GM12878 (cell line): ENCODE results near the gene CD164. TPM values are rescaled to one million over a fixed set of nuclear protein-coding genes. Genes with fewer than 3 reads are reported as not detected.

Experiments
- ATAC-seq: fragments of 200-7000 bp; cut with Tn5 transposase; 3 replicates; pipeline ENCODE4 v1.9.1; 2020; ENCODE audit warnings: mild to moderate bottlenecking, moderate library complexity
- BruUV-seq: library from RNA; stranded (reverse); fragments of 400-500 nt; replicated peaks from 2 replicates; lab custom pipeline; 2021; lab: Mats Ljungman, UMichigan
- CTCF ChIA-PET: fragments of 300-600 bp; sonication (Branson Sonifier 250); formaldehyde crosslinking; extraction: SDS; loops from one replicate; lab custom pipeline; 2021; ENCODE audit warnings: inconsistent platforms; lab: Yijun Ruan, JAX
- POLR2A ChIA-PET: fragments of 350-600 bp; formaldehyde crosslinking; extraction: SDS; loops from one replicate; lab custom pipeline; 2021; ENCODE audit warnings: inconsistent platforms; lab: Charles Lee
- RAD21 ChIA-PET: fragments of 300-600 bp; sonication (Branson Sonifier 250); formaldehyde crosslinking; loops from one replicate; lab custom pipeline; 2023; ENCODE audit warnings: antibody characterized with exemption; ENCODE audit not compliant: unreplicated experiment; lab: Charles Lee
- SMC1A ChIA-PET: fragments of 300-600 bp; sonication (Branson Sonifier 250); formaldehyde crosslinking; loops from one replicate; lab custom pipeline; 2023; ENCODE audit not compliant: unreplicated experiment, uncharacterized antibody; lab: Charles Lee
- DNase-seq: peaks from one replicate; pipeline ENCODE4 v3.0.0-alpha.2; 2011; ENCODE audit warnings: low read depth, low spot score
- FAIRE-seq: peaks from 3 replicates; lab custom pipeline; 2011; peaks lifted over from hg19 to GRCh38; lab: Jason Lieb, UNC
- H2AFZ ChIP-seq: 2 replicates; pipeline ENCODE4 v1.6.0; 2011; ENCODE audit warnings: low read depth, low read length, control low read depth; ENCODE audit not compliant: control insufficient read depth
- H3K27ac ChIP-seq: 2 replicates; pipeline ENCODE4 v1.5.1; 2011; ENCODE audit warnings: control low read depth; ENCODE audit not compliant: control insufficient read depth, insufficient read depth
- H3K27me3 ChIP-seq, 2 experiments: replicated peaks in 1 of 2; 2 replicates each; pipeline versions ENCODE4 v1.6.0 to v1.6.1; 2011; ENCODE audit warnings: low read length in 1 of 2; ENCODE audit not compliant: control insufficient read depth in 2 of 2, insufficient read depth in 2 of 2
- H3K36me3 ChIP-seq, 2 experiments: 2 replicates each; pipeline ENCODE4 v1.5.1; 2011; ENCODE audit warnings: low read length in 1 of 2; ENCODE audit not compliant: control insufficient read depth in 2 of 2, insufficient read depth in 2 of 2
- H3K4me1 ChIP-seq: 2 replicates; pipeline ENCODE4 v1.6.1; 2011; ENCODE audit warnings: mild to moderate bottlenecking, low read length, moderate library complexity, mixed read lengths; ENCODE audit not compliant: control insufficient read depth, insufficient read depth
- H3K4me2 ChIP-seq: 2 replicates; pipeline ENCODE4 v1.6.0; 2011; ENCODE audit warnings: control low read depth; ENCODE audit not compliant: control insufficient read depth, insufficient read depth
- H3K4me3 ChIP-seq: fragments of 200-600 bp; sonication (generic); 2 replicates; pipeline ENCODE4 v1.5.1; 2016
- H3K79me2 ChIP-seq: 2 replicates; pipeline ENCODE4 v1.6.0; 2011; ENCODE audit warnings: low read length; ENCODE audit not compliant: control insufficient read depth, insufficient read depth
- H3K9ac ChIP-seq: 2 replicates; pipeline ENCODE4 v1.8.0; 2011; ENCODE audit warnings: low read length, control low read depth, mixed read lengths; ENCODE audit not compliant: control insufficient read depth, insufficient read depth
- H3K9me3 ChIP-seq: replicated peaks from 3 replicates; pipeline ENCODE4 v1.5.1; 2011; ENCODE audit warnings: mild to moderate bottlenecking, low read length; ENCODE audit not compliant: control insufficient read depth, insufficient read depth
- H4K20me1 ChIP-seq: 2 replicates; pipeline ENCODE4 v1.6.0; 2011; ENCODE audit not compliant: control insufficient read depth, insufficient read depth
- BCL11A ChIP-seq: IDR thresholded peaks from 2 replicates; pipeline ENCODE4 v1.6.1; 2011; ENCODE audit warnings: low read depth, low read length
- BRCA1 ChIP-seq: IDR thresholded peaks from 2 replicates; pipeline ENCODE4 v1.6.1; 2011; ENCODE audit warnings: low read depth, low read length, improper control_type of control experiment
- CHD2 ChIP-seq: IDR thresholded peaks from 2 replicates; pipeline ENCODE4 v1.6.1; 2011; ENCODE audit warnings: low read depth, low read length, improper control_type of control experiment, borderline replicate concordance
- IKZF1 ChIP-seq: fragments of 450-650 bp; conservative IDR thresholded peaks from 2 replicates; pipeline ENCODE4 v1.6.1; 2017; ENCODE audit warnings: antibody characterized with exemption, mild to moderate bottlenecking
- NBN ChIP-seq: fragments of 450-650 bp; IDR thresholded peaks from 2 replicates; pipeline ENCODE4 v1.6.1; 2016
- NRF1 ChIP-seq: conservative IDR thresholded peaks from 2 replicates; pipeline ENCODE4 v1.6.1; 2011; ENCODE audit warnings: mild to moderate bottlenecking, low read depth, low read length, improper control_type of control experiment
- PML ChIP-seq: IDR thresholded peaks from 2 replicates; pipeline ENCODE4 v1.6.1; 2012; ENCODE audit warnings: low read length, inconsistent platforms
- RB1 ChIP-seq: fragments of 450-650 bp; formaldehyde crosslinking; IDR thresholded peaks from 2 replicates; pipeline ENCODE4 v1.6.1; 2017; ENCODE audit warnings: mild to moderate bottlenecking, borderline replicate concordance
- YY1 ChIP-seq: IDR thresholded peaks from 2 replicates; pipeline ENCODE4 v1.6.1; 2011; ENCODE audit warnings: low read depth, mild to moderate bottlenecking, low read length
- ZNF274 ChIP-seq: IDR thresholded peaks from one replicate; pipeline ENCODE4 v1.8.0; 2011; ENCODE audit not compliant: insufficient read length, insufficient read depth
- WGBS: methylation state at CpG from one replicate; pipeline ENCODE4 v1.1.6; 2016; ENCODE audit warnings: low lambda C conversion rate; ENCODE audit not compliant: insufficient replicate concordance, insufficient coverage; ENCODE audit errors: missing lambda C conversion rate; 5-methylcytosine and 5-hydroxymethylcytosine counted together
- in situ Hi-C: fragments of 300-500 bp; cut with MboI; formaldehyde crosslinking; loops from 9 replicates; pipeline ENCODE4 v1.14.3; 2018; ENCODE audit warnings: mixed read lengths
- intact Hi-C: fragments of 100-400 bp; cut with micrococcal nuclease; formaldehyde crosslinking; loops from one replicate; pipeline ENCODE4 v1.14.2; 2022; ENCODE audit not compliant: unreplicated experiment
- polyA plus RNA-seq, 11 experiments: library from polyadenylated mRNA; depleted of rRNA in 4 of 11; unstranded in 6 of 11; stranded (reverse) in 5 of 11; fragments of >200 nt; fragmentation: Nextera tagmentation in 4 of 11; fragmentation: Illumina TruSeq in 1 of 11; extraction: Ambion mirVana in 4 of 11; extraction: Trizol in 1 of 11; gene quantifications; 1 replicate in 1 of 11; 2 replicates in 10 of 11; pipeline versions ENCODE4 v1.2.1 to v1.2.3, GENCODE V29; 2011 to 2016; ENCODE audit warnings: inconsistent platforms in 2 of 11, missing spikeins in 2 of 11, low read depth in 1 of 11
- total RNA-seq, 4 experiments: library from RNA; depleted of rRNA in 3 of 4; stranded (reverse); fragments of >200 nt in 3 of 4; fragmentation: Illumina TruSeq in 1 of 4; extraction: Trizol in 1 of 4; gene quantifications; 2 replicates each; pipeline versions ENCODE4 v1.2.1 to v1.2.3, GENCODE V29; 2013 to 2021
- TF ChIP-seq, protein P1 (sequence below): fragments of 450-650 bp; IDR thresholded peaks from 2 replicates; pipeline ENCODE4 v1.6.1; 2016; ENCODE audit warnings: mild to moderate bottlenecking
- TF ChIP-seq, protein P2 (sequence below): fragments of 450-650 bp; formaldehyde crosslinking; IDR thresholded peaks from 2 replicates; pipeline ENCODE4 v1.5.0; 2022; ENCODE audit warnings: mild to moderate bottlenecking, missing genetic modification characterization
- TF ChIP-seq, protein P3 (sequence below): fragments of 450-650 bp; IDR thresholded peaks from 2 replicates; pipeline ENCODE4 v1.6.1; 2017; ENCODE audit warnings: mild to moderate bottlenecking, low read depth, inconsistent platforms; ENCODE audit not compliant: poor library complexity, severe bottlenecking

CD164 gene
- total and polyA plus RNA-seq, 10 of the 15 experiments (the other 5 are each of a cell fraction or from before 2014, with no cell fraction given): 145 to 447 (median 211) TPM

DNA sequence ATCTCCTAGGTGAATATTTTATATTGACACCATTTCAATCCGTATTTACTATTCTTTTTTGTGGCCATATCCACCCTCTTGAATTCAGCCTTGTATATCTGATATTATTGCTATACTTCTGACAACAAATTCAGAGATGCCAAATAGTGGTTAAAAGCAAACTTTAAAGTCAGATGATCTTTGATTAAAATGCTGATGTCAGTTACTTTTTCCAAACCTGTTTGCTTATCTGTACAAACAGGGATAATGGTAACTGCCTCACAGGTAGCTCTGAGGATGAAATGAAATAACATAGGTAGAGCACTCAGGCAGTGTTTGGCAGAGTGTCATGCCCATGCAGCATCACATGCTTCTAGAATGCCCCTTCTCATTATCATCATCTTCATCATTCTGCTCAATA is 38.9 kb upstream of the CD164 start:
- no peak for FAIRE-seq
- SMC1A ChIA-PET: no interaction called here
- in situ Hi-C loops: no loop called here

DNA sequence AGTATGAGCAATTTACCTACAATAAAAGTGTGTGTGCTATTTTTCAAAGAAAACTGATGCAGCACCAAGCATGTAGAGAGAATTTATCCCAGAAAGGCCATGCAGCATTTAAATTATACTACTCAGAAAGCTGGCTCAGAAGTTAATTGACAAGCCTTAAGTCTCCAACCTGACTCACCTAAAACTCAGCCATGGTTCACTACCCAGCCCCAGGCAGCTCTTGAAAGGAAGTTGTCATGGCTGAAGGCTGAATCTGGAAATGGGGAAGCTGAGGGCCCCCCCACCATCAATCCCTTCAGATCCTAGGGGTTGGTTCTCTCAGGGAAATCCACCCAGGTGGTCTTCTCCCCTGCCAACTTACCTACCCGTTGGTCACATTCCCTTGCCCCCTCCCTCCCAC is 38.5 kb upstream of the CD164 start:
- no peak for FAIRE-seq
- 0% methylated on average over 1 of the region's 1 CpG for WGBS
- SMC1A ChIA-PET: no interaction called here
- in situ Hi-C loops: no loop called here
- Histone ChIP-seq H3K27ac (no peak overlapping the region), H3K36me3 (no peaks in the 10 kb centered on the region), H3K27me3 (no peaks in the 10 kb centered on the region), H3K4me3 (no peak overlapping the region), H3K4me1 (no peaks in the 10 kb centered on the region), H2AFZ (no peak overlapping the region), H3K9me3 (no peaks in the 10 kb centered on the region), H3K9ac (no peak overlapping the region), H3K79me2 (no peaks in the 10 kb centered on the region), H3K4me2 (no peak overlapping the region), H4K20me1 (no peaks in the 10 kb centered on the region)
- CTCF ChIA-PET: no interaction called here
- intact Hi-C loops: no loop called here
- BruUV-seq: no TSS peak
- POLR2A ChIA-PET: no interaction called here
- no peak for ATAC-seq
- no peak for DNase-seq
- RAD21 ChIA-PET: no interaction called here
- TF ChIP-seq RB1 (no peak), BCL11A (no peak), CHD2 (no peak), PML (no peak), ZNF274 (no peak), IKZF1 (no peak), BRCA1 (no peak), NBN (no peak), YY1 (no peak)
- TF ChIP-seq, protein P1, sequence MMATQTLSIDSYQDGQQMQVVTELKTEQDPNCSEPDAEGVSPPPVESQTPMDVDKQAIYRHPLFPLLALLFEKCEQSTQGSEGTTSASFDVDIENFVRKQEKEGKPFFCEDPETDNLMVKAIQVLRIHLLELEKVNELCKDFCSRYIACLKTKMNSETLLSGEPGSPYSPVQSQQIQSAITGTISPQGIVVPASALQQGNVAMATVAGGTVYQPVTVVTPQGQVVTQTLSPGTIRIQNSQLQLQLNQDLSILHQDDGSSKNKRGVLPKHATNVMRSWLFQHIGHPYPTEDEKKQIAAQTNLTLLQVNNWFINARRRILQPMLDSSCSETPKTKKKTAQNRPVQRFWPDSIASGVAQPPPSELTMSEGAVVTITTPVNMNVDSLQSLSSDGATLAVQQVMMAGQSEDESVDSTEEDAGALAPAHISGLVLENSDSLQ: no peak
- TF ChIP-seq, protein P2, sequence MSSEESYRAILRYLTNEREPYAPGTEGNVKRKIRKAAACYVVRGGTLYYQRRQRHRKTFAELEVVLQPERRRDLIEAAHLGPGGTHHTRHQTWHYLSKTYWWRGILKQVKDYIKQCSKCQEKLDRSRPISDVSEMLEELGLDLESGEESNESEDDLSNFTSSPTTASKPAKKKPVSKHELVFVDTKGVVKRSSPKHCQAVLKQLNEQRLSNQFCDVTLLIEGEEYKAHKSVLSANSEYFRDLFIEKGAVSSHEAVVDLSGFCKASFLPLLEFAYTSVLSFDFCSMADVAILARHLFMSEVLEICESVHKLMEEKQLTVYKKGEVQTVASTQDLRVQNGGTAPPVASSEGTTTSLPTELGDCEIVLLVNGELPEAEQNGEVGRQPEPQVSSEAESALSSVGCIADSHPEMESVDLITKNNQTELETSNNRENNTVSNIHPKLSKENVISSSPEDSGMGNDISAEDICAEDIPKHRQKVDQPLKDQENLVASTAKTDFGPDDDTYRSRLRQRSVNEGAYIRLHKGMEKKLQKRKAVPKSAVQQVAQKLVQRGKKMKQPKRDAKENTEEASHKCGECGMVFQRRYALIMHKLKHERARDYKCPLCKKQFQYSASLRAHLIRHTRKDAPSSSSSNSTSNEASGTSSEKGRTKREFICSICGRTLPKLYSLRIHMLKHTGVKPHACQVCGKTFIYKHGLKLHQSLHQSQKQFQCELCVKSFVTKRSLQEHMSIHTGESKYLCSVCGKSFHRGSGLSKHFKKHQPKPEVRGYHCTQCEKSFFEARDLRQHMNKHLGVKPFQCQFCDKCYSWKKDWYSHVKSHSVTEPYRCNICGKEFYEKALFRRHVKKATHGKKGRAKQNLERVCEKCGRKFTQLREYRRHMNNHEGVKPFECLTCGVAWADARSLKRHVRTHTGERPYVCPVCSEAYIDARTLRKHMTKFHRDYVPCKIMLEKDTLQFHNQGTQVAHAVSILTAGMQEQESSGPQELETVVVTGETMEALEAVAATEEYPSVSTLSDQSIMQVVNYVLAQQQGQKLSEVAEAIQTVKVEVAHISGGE: no peak

More for the DNA sequence above, 38.9 kb upstream of the CD164 start:
- DNase-seq: no peak
- no peak overlapping the region for H3K27ac ChIP-seq
- no peaks in the 10 kb centered on the region for H3K27me3 ChIP-seq
- TF ChIP-seq NRF1: no peak
- TF ChIP-seq, protein P3, sequence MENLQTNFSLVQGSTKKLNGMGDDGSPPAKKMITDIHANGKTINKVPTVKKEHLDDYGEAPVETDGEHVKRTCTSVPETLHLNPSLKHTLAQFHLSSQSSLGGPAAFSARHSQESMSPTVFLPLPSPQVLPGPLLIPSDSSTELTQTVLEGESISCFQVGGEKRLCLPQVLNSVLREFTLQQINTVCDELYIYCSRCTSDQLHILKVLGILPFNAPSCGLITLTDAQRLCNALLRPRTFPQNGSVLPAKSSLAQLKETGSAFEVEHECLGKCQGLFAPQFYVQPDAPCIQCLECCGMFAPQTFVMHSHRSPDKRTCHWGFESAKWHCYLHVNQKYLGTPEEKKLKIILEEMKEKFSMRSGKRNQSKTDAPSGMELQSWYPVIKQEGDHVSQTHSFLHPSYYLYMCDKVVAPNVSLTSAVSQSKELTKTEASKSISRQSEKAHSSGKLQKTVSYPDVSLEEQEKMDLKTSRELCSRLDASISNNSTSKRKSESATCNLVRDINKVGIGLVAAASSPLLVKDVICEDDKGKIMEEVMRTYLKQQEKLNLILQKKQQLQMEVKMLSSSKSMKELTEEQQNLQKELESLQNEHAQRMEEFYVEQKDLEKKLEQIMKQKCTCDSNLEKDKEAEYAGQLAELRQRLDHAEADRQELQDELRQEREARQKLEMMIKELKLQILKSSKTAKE: no peak
- no peak overlapping the region for H3K4me2 ChIP-seq
- H4K20me1 ChIP-seq: no peaks in the 10 kb centered on the region
- no TSS peak for BruUV-seq
- H2AFZ ChIP-seq: no peak overlapping the region
- H3K9ac ChIP-seq: no peak overlapping the region
- no peaks in the 10 kb centered on the region for H3K9me3 ChIP-seq
- intact Hi-C loops: no loop called here
- ChIA-PET POLR2A (no interaction called here), CTCF (no interaction called here), RAD21 (no interaction called here)
- 33% methylated on average over 1 of the region's 1 CpG for WGBS
- H3K4me1 ChIP-seq: no peaks in the 10 kb centered on the region
- no peak overlapping the region for H3K4me3 ChIP-seq
- no peaks in the 10 kb centered on the region for H3K79me2 ChIP-seq
- no peaks in the 10 kb centered on the region for H3K36me3 ChIP-seq
- ATAC-seq: no peak
